PFSK-1 (cell line): ENCODE measurements around the gene SGK1.

Experiments
- POLR2AphosphoS5 ChIP-seq: IDR thresholded peaks from 2 replicates; pipeline ENCODE4 v1.6.1; 2012; ENCODE audit warnings: low read depth, mild to moderate bottlenecking, control low read depth, low read length, moderate library complexity
- SIN3A ChIP-seq: IDR thresholded peaks from 2 replicates; pipeline ENCODE4 v1.6.1; 2012; ENCODE audit warnings: mild to moderate bottlenecking, low read length, moderate library complexity, borderline replicate concordance; ENCODE audit not compliant: insufficient read depth
- TAF1 ChIP-seq: IDR thresholded peaks from 2 replicates; pipeline ENCODE4 v1.6.1; 2012; ENCODE audit warnings: low read length, control low read depth, borderline replicate concordance; ENCODE audit not compliant: insufficient read depth
- TF ChIP-seq, protein P1 (sequence below), 2 experiments: IDR thresholded peaks; 2 replicates each; pipeline versions ENCODE4 v1.6.1 to v1.8.0; 2011 to 2012; ENCODE audit warnings: low read depth in 2 of 2, low read length in 2 of 2, control low read depth in 1 of 2, inconsistent platforms in 1 of 2, mild to moderate bottlenecking in 1 of 2, moderate library complexity in 1 of 2; ENCODE audit not compliant: insufficient read depth in 1 of 2

- TF ChIP-seq TAF1 (no peak), POLR2AphosphoS5 (no peak), SIN3A (no peak)
- TF ChIP-seq, protein P1, sequence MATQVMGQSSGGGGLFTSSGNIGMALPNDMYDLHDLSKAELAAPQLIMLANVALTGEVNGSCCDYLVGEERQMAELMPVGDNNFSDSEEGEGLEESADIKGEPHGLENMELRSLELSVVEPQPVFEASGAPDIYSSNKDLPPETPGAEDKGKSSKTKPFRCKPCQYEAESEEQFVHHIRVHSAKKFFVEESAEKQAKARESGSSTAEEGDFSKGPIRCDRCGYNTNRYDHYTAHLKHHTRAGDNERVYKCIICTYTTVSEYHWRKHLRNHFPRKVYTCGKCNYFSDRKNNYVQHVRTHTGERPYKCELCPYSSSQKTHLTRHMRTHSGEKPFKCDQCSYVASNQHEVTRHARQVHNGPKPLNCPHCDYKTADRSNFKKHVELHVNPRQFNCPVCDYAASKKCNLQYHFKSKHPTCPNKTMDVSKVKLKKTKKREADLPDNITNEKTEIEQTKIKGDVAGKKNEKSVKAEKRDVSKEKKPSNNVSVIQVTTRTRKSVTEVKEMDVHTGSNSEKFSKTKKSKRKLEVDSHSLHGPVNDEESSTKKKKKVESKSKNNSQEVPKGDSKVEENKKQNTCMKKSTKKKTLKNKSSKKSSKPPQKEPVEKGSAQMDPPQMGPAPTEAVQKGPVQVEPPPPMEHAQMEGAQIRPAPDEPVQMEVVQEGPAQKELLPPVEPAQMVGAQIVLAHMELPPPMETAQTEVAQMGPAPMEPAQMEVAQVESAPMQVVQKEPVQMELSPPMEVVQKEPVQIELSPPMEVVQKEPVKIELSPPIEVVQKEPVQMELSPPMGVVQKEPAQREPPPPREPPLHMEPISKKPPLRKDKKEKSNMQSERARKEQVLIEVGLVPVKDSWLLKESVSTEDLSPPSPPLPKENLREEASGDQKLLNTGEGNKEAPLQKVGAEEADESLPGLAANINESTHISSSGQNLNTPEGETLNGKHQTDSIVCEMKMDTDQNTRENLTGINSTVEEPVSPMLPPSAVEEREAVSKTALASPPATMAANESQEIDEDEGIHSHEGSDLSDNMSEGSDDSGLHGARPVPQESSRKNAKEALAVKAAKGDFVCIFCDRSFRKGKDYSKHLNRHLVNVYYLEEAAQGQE (IDR thresholded peaks at IDR 0.05; ENCODE audit: insufficient read depth in 1 of 2, low read depth in 2 of 2, low read length in 2 of 2) = no peak
These were observed 77.1 kb downstream of the SGK1 start for GRCh38 chr6:134240665-134241431.
